Sigmoid colon (tissue), 7 donors: ENCODE measurements around the gene NPLOC4. TPM values are rescaled to one million over a fixed set of nuclear protein-coding genes. Genes with fewer than 3 reads are reported as not detected.

Experiments used
- DNase-seq: peaks from one replicate; pipeline ENCODE4 v3.0.0-alpha.2; 2019
- H3K27ac ChIP-seq, 4 donors: fragments of 200-600 bp; sonication (generic); one replicate each; pipeline ENCODE4 v1.5.1; 2016 to 2019; ENCODE audit warnings: mild to moderate bottlenecking in 1 of 4
- H3K27me3 ChIP-seq, 3 donors: fragments of 200-600 bp; sonication (generic); one replicate each; pipeline ENCODE4 v1.5.1; 2019; ENCODE audit warnings: mild to moderate bottlenecking in 1 of 3
- H3K36me3 ChIP-seq, 4 donors: fragments of 200-600 bp; sonication (generic); one replicate each; pipeline ENCODE4 v1.5.1; 2016 to 2019
- H3K4me1 ChIP-seq, 4 donors: fragments of 200-600 bp; sonication (generic); one replicate each; pipeline ENCODE4 v1.5.1; 2017 to 2019
- H3K4me3 ChIP-seq, 4 donors: fragments of 200-600 bp; sonication (generic); one replicate each; pipeline ENCODE4 v1.5.1; 2017 to 2019; ENCODE audit warnings: mild to moderate bottlenecking in 2 of 4, moderate library complexity in 1 of 4
- H3K9me3 ChIP-seq, 4 donors: fragments of 200-600 bp in 3 of 4; sonication (generic) in 3 of 4; one replicate each; pipeline versions ENCODE4 v1.5.1 to v1.6.1; 2013 to 2019
- CTCF ChIP-seq, 4 experiments: fragments of 450-650 bp in 3 of 4; fragments of 200-600 bp in 1 of 4; IDR thresholded peaks; one replicate each; pipeline ENCODE4 v1.5.1; 2016 to 2019; ENCODE audit warnings: antibody characterized with exemption in 4 of 4, mild to moderate bottlenecking in 3 of 4, moderate library complexity in 2 of 4
- EP300 ChIP-seq, 4 donors: sonication (generic); formaldehyde crosslinking; IDR thresholded peaks; one replicate each; pipeline ENCODE4 v1.6.1; 2017; ENCODE audit warnings: antibody characterized with exemption in 4 of 4
- POLR2A ChIP-seq, 2 donors: fragments of 450-650 bp; IDR thresholded peaks; one replicate each; pipeline ENCODE4 v1.6.1; 2016; ENCODE audit warnings: antibody characterized with exemption in 2 of 2, mild to moderate bottlenecking in 2 of 2, moderate library complexity in 2 of 2
- POLR2AphosphoS5 ChIP-seq, 4 donors: sonication (generic); formaldehyde crosslinking; IDR thresholded peaks; one replicate each; pipeline ENCODE4 v1.6.1; 2017; ENCODE audit warnings: antibody characterized with exemption in 4 of 4
- WGBS, 2 donors: extraction: QIAGEN DNeasy Blood & Tissue Kit; methylation state at CpG; one replicate each; pipeline ENCODE4 v1.1.7; 2013; 5-methylcytosine and 5-hydroxymethylcytosine counted together
- intact Hi-C: fragments of 100-400 bp; cut with DNase I; formaldehyde crosslinking; loops from one replicate; pipeline ENCODE4 v1.15.1; 2023
- polyA plus RNA-seq, 3 donors: library from polyadenylated mRNA; stranded (reverse); fragments of 200-250 nt; gene quantifications; one replicate each; pipeline ENCODE4 v1.2.3, GENCODE V29; 2013
- total RNA-seq, 4 donors: library from RNA; depleted of rRNA; stranded (reverse); fragments of >200 nt; gene quantifications; one replicate each; pipeline ENCODE4 v1.1.0, GENCODE V29; 2016
- donor health status: healthy with polysubstance abuse.
- donor health status: Bipolar disorder and iron deficiency.
- donor health status: healthy.

The NPLOC4 gene
- total and polyA plus RNA-seq, 7 donors = 19.8 to 59.7 (median 51.7) TPM

- Histone ChIP-seq H3K27ac (peak overlapping the region; percentile 83 to 96 (median 91)), H3K36me3 (peaks cover 0 to 22% (median 6%) of the 10 kb centered on the region in 4 donors), H3K4me1 (peaks cover 0 to 27% (median 26%) of the 10 kb centered on the region in 4 donors), H3K4me3 (peak overlapping the region; percentile 70 to 95 (median 84)), H3K9me3 (no peaks in the 10 kb centered on the region), H3K27me3 (no peaks in the 10 kb centered on the region)
- no peak for TF ChIP-seq EP300 (IDR thresholded peaks at IDR 0.05)
- no peak for TF ChIP-seq POLR2A (IDR thresholded peaks at IDR 0.05)
- 54 to 67% methylated on average over 30 of the region's 30 CpGs for WGBS, 2 donors
- intact Hi-C loops = loop anchor here (2.0 kb wide), 1 partner anchor 29 kb away; the partner anchor contains the start of genes NPLOC4 and TSPAN10
- peak; percentile 61 for DNase-seq
Observed at GRCh38 chr17:81665205-81666091, 28.5 kb upstream of the NPLOC4 start.

GRCh38 chr17:81664051-81664470 lies 27.1 kb upstream of the NPLOC4 start:
- H3K27me3 ChIP-seq = no peaks in the 10 kb centered on the region
- no peak overlapping the region for H3K4me3 ChIP-seq
- H3K4me1 ChIP-seq = peaks cover 0 to 27% (median 26%) of the 10 kb centered on the region in 4 donors
- no peaks in the 10 kb centered on the region for H3K9me3 ChIP-seq
- no peak for DNase-seq
- intact Hi-C loops = no loop called here
- H3K36me3 ChIP-seq = peaks cover 0 to 8% (median 0%) of the 10 kb centered on the region in 4 donors
- 73 to 90% methylated on average over 7 of the region's 7 CpGs for WGBS, 2 donors
- TF ChIP-seq EP300 (IDR thresholded peaks at IDR 0.05) (no peak), POLR2AphosphoS5 (IDR thresholded peaks at IDR 0.05) (no peak), CTCF (IDR thresholded peaks at IDR 0.05) (no peak), POLR2A (IDR thresholded peaks at IDR 0.05) (no peak)
- H3K27ac ChIP-seq = no peak overlapping the region

- DNase-seq = no peak
- no peak overlapping the region for H3K4me3 ChIP-seq
- 92 to 94% methylated on average over 4 of the region's 4 CpGs for WGBS, 2 donors
- no peak overlapping the region for H3K27ac ChIP-seq
- intact Hi-C loops = no loop called here
- no peaks in the 10 kb centered on the region for H3K27me3 ChIP-seq
- H3K4me1 ChIP-seq = peaks cover 0 to 14% (median 12%) of the 10 kb centered on the region in 4 donors
- TF ChIP-seq POLR2AphosphoS5 (IDR thresholded peaks at IDR 0.05) = no peak
- TF ChIP-seq CTCF (IDR thresholded peaks at IDR 0.05) = no peak
- TF ChIP-seq EP300 (IDR thresholded peaks at IDR 0.05) = no peak
- H3K36me3 ChIP-seq = peaks cover 0 to 5% (median 0%) of the 10 kb centered on the region in 4 donors
- no peaks in the 10 kb centered on the region for H3K9me3 ChIP-seq
Observed at GRCh38 chr17:81662002-81662401, 25.1 kb upstream of the NPLOC4 start.

- H3K4me1 ChIP-seq = peaks cover 0 to 6% (median 5%) of the 10 kb centered on the region in 4 donors
- no peak for TF ChIP-seq POLR2AphosphoS5 (IDR thresholded peaks at IDR 0.05)
- no peak for TF ChIP-seq CTCF (IDR thresholded peaks at IDR 0.05)
- TF ChIP-seq EP300 (IDR thresholded peaks at IDR 0.05) = no peak
- TF ChIP-seq POLR2A (IDR thresholded peaks at IDR 0.05) = no peak
- intact Hi-C loops = no loop called here
- H3K27me3 ChIP-seq = peaks cover 0 to under 1% (median 0%) of the 10 kb centered on the region in 3 donors
- H3K36me3 ChIP-seq = peaks cover 0 to 5% (median 0%) of the 10 kb centered on the region in 4 donors
- no peak overlapping the region for H3K27ac ChIP-seq
- 94% methylated on average over 9 of the region's 9 CpGs for WGBS, 2 donors
- H3K4me3 ChIP-seq = no peak overlapping the region
- no peaks in the 10 kb centered on the region for H3K9me3 ChIP-seq
- no peak for DNase-seq
Observed at GRCh38 chr17:81660441-81660840, 23.5 kb upstream of the NPLOC4 start.

GRCh38 chr17:81659038-81659437 lies 22.1 kb upstream of the NPLOC4 start:
- Histone ChIP-seq H3K36me3 (no peaks in the 10 kb centered on the region), H3K4me1 (no peaks in the 10 kb centered on the region), H3K9me3 (no peaks in the 10 kb centered on the region), H3K27me3 (peaks cover 0 to 15% (median 0%) of the 10 kb centered on the region in 3 donors), H3K4me3 (no peak overlapping the region), H3K27ac (no peak overlapping the region)
- WGBS, 2 donors = 60 to 84% methylated on average over 5 of the region's 5 CpGs
- DNase-seq = no peak
- TF ChIP-seq POLR2A (IDR thresholded peaks at IDR 0.05) = no peak
- no peak for TF ChIP-seq EP300 (IDR thresholded peaks at IDR 0.05)
- no peak for TF ChIP-seq CTCF (IDR thresholded peaks at IDR 0.05)
- no peak for TF ChIP-seq POLR2AphosphoS5 (IDR thresholded peaks at IDR 0.05)
- intact Hi-C loops = no loop called here
